ENCODE measurements around the gene LRRC26.

Gene LRRC26

DNA sequence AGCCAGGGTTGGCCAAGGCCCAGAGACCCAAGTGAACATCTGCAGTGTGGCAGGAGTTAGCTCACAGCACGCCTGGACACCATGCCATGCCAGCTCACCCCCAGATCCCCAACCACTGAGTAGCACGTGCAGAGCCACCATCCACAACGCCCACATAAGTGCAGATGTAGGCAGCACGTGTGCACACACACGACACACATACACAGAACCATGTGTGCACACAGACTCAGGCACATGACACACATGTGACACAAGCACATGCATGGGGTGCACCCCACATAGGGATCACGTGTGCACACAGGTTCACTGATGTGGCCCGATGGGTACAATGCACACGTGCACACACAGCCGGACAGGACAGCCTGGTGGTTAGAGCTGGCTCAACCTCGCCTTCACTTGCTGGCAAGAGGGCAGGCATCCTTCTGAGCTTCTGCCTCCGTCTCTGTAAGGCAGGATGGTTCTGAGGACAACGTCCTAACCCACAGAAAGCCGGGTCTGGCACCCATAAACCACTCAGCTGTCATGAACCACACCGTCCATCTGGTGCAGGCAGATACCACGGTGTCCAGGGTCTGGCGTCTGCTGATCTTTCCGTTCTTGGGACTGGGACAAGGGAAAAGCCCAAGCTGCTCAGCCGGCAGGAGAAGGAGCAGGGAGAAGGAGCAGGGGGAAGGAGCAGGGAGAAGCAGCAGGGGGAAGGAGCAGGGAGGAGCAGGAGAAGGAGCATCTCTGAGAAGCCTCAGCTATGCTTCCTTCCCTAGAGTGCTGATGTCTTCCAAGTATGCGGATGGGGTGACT lies 12.0 kb downstream of the LRRC26 start:
- DNase-seq (ENCODE audit: low read depth), result no peak
- TF ChIP-seq, protein P1, sequence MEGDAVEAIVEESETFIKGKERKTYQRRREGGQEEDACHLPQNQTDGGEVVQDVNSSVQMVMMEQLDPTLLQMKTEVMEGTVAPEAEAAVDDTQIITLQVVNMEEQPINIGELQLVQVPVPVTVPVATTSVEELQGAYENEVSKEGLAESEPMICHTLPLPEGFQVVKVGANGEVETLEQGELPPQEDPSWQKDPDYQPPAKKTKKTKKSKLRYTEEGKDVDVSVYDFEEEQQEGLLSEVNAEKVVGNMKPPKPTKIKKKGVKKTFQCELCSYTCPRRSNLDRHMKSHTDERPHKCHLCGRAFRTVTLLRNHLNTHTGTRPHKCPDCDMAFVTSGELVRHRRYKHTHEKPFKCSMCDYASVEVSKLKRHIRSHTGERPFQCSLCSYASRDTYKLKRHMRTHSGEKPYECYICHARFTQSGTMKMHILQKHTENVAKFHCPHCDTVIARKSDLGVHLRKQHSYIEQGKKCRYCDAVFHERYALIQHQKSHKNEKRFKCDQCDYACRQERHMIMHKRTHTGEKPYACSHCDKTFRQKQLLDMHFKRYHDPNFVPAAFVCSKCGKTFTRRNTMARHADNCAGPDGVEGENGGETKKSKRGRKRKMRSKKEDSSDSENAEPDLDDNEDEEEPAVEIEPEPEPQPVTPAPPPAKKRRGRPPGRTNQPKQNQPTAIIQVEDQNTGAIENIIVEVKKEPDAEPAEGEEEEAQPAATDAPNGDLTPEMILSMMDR (IDR thresholded peaks at IDR 0.05; ENCODE audit: control insufficient read depth, extremely low read depth, insufficient read depth), result no peak
- no peak overlapping the region for H3K4me3 ChIP-seq (ENCODE audit: low read depth, low read length)

DNA sequence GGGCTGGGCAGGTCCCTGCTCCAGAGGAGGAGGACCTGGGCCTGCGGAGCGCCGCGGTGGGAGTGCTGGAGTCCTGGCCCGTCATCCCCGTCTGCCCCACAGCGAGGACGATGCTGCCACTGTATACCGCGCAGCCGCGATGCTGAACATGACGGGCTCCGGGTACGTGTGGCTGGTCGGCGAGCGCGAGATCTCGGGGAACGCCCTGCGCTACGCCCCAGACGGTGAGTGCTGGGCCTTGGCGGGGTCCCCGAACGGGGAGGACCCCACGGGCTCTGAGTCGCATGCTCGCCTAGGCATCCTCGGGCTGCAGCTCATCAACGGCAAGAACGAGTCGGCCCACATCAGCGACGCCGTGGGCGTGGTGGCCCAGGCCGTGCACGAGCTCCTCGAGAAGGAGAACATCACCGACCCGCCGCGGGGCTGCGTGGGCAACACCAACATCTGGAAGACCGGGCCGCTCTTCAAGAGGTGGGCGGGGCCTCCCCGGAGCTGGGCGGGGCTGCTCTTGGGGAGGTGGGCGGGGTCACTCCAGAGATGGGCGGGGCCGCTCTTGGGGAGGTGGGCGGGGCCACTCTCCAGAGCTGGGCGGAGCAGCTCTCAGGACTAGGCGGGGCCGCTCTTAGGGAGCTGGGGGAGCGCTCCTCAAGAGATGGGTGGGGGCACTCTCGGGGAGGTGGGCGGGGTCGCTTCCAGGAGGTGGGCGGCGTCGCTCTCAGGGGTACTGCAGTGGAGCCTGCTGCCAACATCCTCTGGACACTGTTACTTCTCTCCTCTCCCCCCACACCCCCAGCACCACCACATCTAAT lies 13.1 kb downstream of the LRRC26 start:
- no peak overlapping the region for H3K4me3 ChIP-seq (ENCODE audit: low read depth, low read length)
- no peak for DNase-seq (ENCODE audit: low read depth)
- TF ChIP-seq, protein P1 (IDR thresholded peaks at IDR 0.05; ENCODE audit: control insufficient read depth, extremely low read depth, insufficient read depth), result no peak

DNA sequence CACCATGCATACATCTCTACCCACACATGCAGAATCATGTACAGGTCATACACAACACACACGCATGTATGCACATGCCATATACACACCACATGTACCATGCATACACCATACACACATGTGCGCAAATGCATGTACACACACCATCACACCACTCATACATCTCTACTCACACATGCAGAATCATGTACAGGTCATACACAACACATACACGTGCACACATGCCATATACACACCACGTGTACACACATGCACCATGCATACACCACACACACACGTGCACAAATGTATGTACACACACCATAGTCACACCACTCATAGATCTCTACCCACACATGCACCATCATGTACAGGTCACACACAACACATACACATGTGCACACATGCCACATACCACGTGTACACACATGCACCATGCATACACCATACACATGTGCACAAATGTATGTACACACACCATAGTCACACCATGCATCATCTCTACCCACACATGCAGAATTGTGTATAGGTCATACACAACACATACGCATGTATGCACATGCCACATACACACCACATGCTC lies 16.9 kb downstream of the LRRC26 start:
- no peak overlapping the region for H3K4me3 ChIP-seq (ENCODE audit: low read depth, low read length)
- TF ChIP-seq, protein P1 (IDR thresholded peaks at IDR 0.05; ENCODE audit: control insufficient read depth, extremely low read depth, insufficient read depth), result no peak
- DNase-seq (ENCODE audit: low read depth), result no peak

DNA sequence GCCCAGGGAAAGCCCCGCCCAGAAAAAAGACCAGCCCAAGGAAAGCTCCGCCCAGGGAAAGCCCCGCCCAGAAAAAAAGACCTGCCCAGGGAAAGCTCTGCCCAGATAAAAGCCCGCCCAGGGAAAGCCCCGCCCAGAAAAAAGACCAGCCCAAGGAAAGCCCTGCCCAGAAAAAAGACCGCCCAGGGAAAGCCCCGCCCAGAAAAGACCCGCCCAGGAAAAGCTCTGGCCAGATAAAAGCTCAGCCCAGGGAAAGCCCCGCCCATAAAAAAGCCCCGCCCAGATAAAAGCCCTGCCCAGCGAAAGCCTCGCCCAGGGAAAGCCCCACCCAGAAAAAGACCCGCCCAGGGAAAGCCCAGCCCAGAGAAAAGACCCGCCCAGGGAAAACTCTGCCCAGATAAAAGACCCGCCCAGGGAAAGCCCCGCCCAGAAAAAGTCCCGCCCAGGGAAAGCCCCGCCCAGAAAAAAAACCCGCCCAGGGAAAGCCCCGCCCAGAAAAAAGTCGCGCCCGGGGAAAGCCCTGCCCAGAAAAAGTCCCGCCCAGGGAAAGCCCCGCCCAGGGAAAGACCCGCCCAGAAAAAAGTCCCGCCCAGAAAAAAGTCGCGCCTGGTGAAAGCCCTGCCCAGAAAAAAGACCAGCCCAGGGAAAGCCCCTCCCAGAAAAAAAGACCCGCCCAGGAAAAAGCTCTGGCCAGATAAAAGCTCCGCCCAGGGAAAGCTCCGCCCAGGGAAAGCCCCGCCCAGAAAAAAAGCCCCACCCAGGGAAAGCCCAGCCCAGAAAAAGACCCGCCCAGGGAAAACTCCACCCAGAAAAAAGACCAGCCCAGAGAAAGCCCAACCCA lies 19.0 kb downstream of the LRRC26 start:
- peak; percentile 70 for DNase-seq (ENCODE audit: low read depth)
- H3K4me3 ChIP-seq (ENCODE audit: low read depth, low read length), result no peak overlapping the region
- TF ChIP-seq, protein P1 (IDR thresholded peaks at IDR 0.05; ENCODE audit: control insufficient read depth, extremely low read depth, insufficient read depth), result no peak

DNA sequence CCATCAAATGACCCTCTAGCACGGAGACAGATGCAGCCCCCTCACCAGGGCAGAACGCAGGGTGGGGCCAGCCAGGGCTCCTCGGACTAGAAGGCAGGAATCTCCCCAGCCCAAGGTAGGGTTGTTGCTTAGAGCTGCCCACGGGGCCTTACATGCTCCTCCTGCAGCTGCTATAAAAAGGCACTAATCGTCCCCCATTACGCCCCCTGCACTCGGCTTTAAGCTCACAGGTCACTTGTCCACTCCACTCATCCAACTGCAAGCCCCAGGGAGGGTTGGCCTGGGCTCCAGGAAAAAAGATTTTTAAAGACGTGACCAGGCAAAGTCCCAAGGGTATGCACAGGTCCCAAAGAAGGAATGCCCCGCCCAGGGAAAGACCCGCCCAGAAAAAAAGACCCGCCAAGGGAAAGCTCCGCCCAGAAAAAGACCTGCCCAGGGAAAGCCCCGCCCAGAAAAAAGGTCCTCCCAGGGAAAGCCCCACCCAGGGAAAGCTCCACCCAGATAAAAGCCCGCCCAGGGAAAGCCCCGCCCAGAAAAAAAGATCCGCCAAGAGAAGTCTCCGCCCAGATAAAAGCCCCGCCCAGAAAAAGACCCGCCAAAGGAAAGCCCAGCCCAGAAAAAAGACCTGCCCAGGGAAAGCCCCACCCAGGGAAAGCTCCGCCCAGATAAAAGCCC lies 19.8 kb downstream of the LRRC26 start:
- peak; percentile 79 for DNase-seq (ENCODE audit: low read depth)
- peak overlapping the region; percentile 4 for H3K4me3 ChIP-seq (ENCODE audit: low read depth, low read length)
- TF ChIP-seq, protein P1 (IDR thresholded peaks at IDR 0.05; ENCODE audit: control insufficient read depth, extremely low read depth, insufficient read depth), result no peak

DNA sequence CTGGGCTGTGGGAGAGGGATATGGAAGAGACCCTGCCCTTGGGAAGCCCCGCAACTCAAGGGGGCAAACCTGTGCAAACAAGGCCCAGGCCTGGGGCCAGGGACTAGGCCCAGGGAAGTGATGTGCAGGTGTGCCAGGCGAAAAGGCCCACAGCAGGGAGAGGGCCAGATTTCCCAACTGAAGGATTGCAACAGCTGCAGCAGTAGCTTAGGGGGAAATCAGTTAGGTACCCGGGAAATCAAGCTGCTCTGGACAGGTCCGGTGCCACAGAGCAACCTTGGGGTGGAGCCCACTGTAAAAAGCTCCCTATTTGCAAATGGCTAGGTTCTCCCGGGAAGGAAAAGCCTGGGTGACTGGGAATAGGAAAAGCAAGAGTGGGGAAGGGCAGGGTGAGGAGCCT lies 20.5 kb downstream of the LRRC26 start:
- TF ChIP-seq, protein P1 (IDR thresholded peaks at IDR 0.05; ENCODE audit: control insufficient read depth, extremely low read depth, insufficient read depth), result no peak
- H3K4me3 ChIP-seq (ENCODE audit: low read depth, low read length), result peak overlapping the region; percentile 4
- DNase-seq (ENCODE audit: low read depth), result no peak

All from LNCaP clone FGC (cell line).